ENCODE data around the gene MYO3B. TPM values are rescaled to one million over a fixed set of nuclear protein-coding genes. Genes with fewer than 3 reads are reported as not detected.

Gene MYO3B
- total RNA-seq, 1 experiment from 2014 or later, result 0.09 TPM

- Mint-ChIP-seq H3K9me3 (ENCODE audit: unreplicated experiment) (peaks cover 13% of the 10 kb centered on the region), H3K36me3 (ENCODE audit: insufficient read depth, unreplicated experiment) (no peaks in the 10 kb centered on the region), H3K27me3 (ENCODE audit: insufficient read depth, unreplicated experiment) (no peaks in the 10 kb centered on the region), H3K27ac (ENCODE audit: unreplicated experiment) (no peak overlapping the region), H3K4me3 (ENCODE audit: unreplicated experiment) (no peak overlapping the region), H3K4me1 (ENCODE audit: low read depth, unreplicated experiment) (no peaks in the 10 kb centered on the region)
- no peak overlapping the region for H3K4me3 ChIP-seq (ENCODE audit: low read depth, low read length)
- intact Hi-C loops (cut with micrococcal nuclease; ENCODE audit: unreplicated experiment), result no loop called here
- no TSS peak for BruUV-seq (replicated peaks)
- TF ChIP-seq, protein P1, sequence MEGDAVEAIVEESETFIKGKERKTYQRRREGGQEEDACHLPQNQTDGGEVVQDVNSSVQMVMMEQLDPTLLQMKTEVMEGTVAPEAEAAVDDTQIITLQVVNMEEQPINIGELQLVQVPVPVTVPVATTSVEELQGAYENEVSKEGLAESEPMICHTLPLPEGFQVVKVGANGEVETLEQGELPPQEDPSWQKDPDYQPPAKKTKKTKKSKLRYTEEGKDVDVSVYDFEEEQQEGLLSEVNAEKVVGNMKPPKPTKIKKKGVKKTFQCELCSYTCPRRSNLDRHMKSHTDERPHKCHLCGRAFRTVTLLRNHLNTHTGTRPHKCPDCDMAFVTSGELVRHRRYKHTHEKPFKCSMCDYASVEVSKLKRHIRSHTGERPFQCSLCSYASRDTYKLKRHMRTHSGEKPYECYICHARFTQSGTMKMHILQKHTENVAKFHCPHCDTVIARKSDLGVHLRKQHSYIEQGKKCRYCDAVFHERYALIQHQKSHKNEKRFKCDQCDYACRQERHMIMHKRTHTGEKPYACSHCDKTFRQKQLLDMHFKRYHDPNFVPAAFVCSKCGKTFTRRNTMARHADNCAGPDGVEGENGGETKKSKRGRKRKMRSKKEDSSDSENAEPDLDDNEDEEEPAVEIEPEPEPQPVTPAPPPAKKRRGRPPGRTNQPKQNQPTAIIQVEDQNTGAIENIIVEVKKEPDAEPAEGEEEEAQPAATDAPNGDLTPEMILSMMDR (IDR thresholded peaks at IDR 0.05; ENCODE audit: insufficient read depth in 1 of 2, low read depth in 1 of 2, low read length in 1 of 2, severe bottlenecking in 1 of 2, unreplicated experiment in 1 of 2), result no peak
- H3K4me1 ChIP-seq, result no peaks in the 10 kb centered on the region
- ChIA-PET POLR2A (no interaction called here), CTCF (no interaction called here)
- no peaks in the 10 kb centered on the region for H3K27me3 ChIP-seq (replicated peaks; ENCODE audit: control insufficient read depth, insufficient read depth, low read length)
- no peak for DNase-seq
- H3K36me3 ChIP-seq (ENCODE audit: control insufficient read depth, insufficient read depth, low read length), result no peaks in the 10 kb centered on the region
- peaks cover 18% of the 10 kb centered on the region; the same call in 1 of the 2 replicates for H3K9me3 ChIP-seq
Observed at GRCh38 chr2:170213651-170214050, 35.7 kb downstream of the MYO3B start.

DNA sequence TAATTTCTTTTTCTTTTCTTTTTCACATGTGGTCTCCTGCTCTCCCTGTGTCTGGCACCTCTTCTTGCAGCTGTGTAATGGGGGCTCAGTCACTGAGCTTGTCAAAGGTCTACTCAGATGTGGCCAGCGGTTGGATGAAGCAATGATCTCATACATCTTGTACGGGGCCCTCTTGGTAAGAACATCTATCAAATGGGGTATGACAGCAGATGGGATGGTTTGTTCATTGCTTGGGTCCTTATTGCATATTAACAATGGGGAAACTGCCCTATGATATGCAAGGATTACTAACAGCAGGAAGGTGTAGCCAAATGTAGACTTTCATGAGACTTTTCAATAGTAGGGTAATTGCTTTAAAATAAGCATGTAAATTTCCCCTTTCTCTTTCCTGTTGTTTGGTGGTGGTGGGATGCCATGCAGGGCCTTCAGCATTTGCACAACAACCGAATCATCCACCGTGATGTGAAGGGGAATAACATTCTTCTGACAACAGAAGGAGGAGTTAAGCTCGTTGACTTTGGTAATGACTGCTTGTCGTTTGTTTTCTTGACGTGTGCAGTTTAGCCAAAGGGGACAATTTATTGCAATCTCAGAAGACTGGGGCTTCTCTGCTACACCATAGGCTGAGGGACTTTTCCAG is 36.5 kb downstream of the MYO3B start:
- Mint-ChIP-seq H3K4me3 (ENCODE audit: unreplicated experiment) (no peak overlapping the region), H3K27me3 (ENCODE audit: insufficient read depth, unreplicated experiment) (no peaks in the 10 kb centered on the region), H3K9me3 (ENCODE audit: unreplicated experiment) (peaks cover 13% of the 10 kb centered on the region), H3K27ac (ENCODE audit: unreplicated experiment) (no peak overlapping the region), H3K4me1 (ENCODE audit: low read depth, unreplicated experiment) (no peaks in the 10 kb centered on the region), H3K36me3 (ENCODE audit: insufficient read depth, unreplicated experiment) (no peaks in the 10 kb centered on the region)
- H3K4me3 ChIP-seq (ENCODE audit: low read depth, low read length), result no peak overlapping the region
- TF ChIP-seq, protein P1 (IDR thresholded peaks at IDR 0.05; ENCODE audit: insufficient read depth in 1 of 2, low read depth in 1 of 2, low read length in 1 of 2, severe bottlenecking in 1 of 2, unreplicated experiment in 1 of 2), result no peak
- no peak for DNase-seq
- peaks cover 13% of the 10 kb centered on the region; the same call in 1 of the 2 replicates for H3K9me3 ChIP-seq
- CTCF ChIA-PET, result no interaction called here
- H3K4me1 ChIP-seq, result no peaks in the 10 kb centered on the region
- intact Hi-C loops (cut with micrococcal nuclease; ENCODE audit: unreplicated experiment), result no loop called here
- POLR2A ChIA-PET, result no interaction called here
- no TSS peak for BruUV-seq (replicated peaks)
- no peaks in the 10 kb centered on the region for H3K36me3 ChIP-seq (ENCODE audit: control insufficient read depth, insufficient read depth, low read length)
- H3K27me3 ChIP-seq (replicated peaks; ENCODE audit: control insufficient read depth, insufficient read depth, low read length), result no peaks in the 10 kb centered on the region

GRCh38 chr2:170215021-170215420 is 37.1 kb downstream of the MYO3B start:
- intact Hi-C loops (cut with micrococcal nuclease; ENCODE audit: unreplicated experiment), result no loop called here
- TF ChIP-seq, protein P1 (IDR thresholded peaks at IDR 0.05; ENCODE audit: insufficient read depth in 1 of 2, low read depth in 1 of 2, low read length in 1 of 2, severe bottlenecking in 1 of 2, unreplicated experiment in 1 of 2), result no peak
- Mint-ChIP-seq H3K27ac (ENCODE audit: unreplicated experiment) (no peak overlapping the region), H3K4me1 (ENCODE audit: low read depth, unreplicated experiment) (no peaks in the 10 kb centered on the region), H3K27me3 (ENCODE audit: insufficient read depth, unreplicated experiment) (no peaks in the 10 kb centered on the region), H3K36me3 (ENCODE audit: insufficient read depth, unreplicated experiment) (no peaks in the 10 kb centered on the region), H3K4me3 (ENCODE audit: unreplicated experiment) (no peak overlapping the region), H3K9me3 (ENCODE audit: unreplicated experiment) (peaks cover 13% of the 10 kb centered on the region)
- H3K36me3 ChIP-seq (ENCODE audit: control insufficient read depth, insufficient read depth, low read length), result no peaks in the 10 kb centered on the region
- H3K27me3 ChIP-seq (replicated peaks; ENCODE audit: control insufficient read depth, insufficient read depth, low read length), result no peaks in the 10 kb centered on the region
- no peak overlapping the region for H3K4me3 ChIP-seq (ENCODE audit: low read depth, low read length)
- POLR2A ChIA-PET, result no interaction called here
- no TSS peak for BruUV-seq (replicated peaks)
- DNase-seq, result no peak
- H3K9me3 ChIP-seq, result peaks cover 9% of the 10 kb centered on the region; the same call in 1 of the 2 replicates
- no peaks in the 10 kb centered on the region for H3K4me1 ChIP-seq
- CTCF ChIA-PET, result no interaction called here

Measured in Caco-2 (cell line).